ENCODE data around the gene MFAP4. TPM values are rescaled to one million over a fixed set of nuclear protein-coding genes. Genes with fewer than 3 reads are reported as not detected.
A peak's percentile ranks its signal among the peaks of the same experiment; 100 is the strongest.

MFAP4 gene
- total RNA-seq, 1 experiment from 2014 or later, result 1.5 TPM

DNA sequence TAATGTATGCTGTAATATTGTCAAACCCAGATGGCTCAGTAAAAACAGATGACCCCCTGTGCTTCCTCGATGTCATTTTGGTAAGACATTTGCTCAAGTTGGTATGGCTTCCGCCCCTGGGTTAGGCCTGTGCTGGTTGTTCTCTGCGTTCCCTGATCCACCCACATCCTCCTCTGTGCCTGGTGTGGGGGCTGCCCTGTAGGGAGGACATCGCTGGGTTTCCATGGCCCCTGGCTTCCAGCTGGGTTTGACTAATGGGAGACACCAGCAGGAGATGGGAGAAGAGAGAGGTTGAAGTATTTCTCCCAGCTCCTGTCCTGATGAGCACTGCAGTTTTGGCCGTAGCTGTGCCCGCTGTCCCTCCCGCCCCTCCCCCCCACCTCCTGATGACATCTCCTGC, 4.4 kb upstream of the MFAP4 start:
- H3K4me2 ChIP-seq (ENCODE audit: insufficient read depth, insufficient read length, low read length), result no peak overlapping the region
- TF ChIP-seq, protein P1, sequence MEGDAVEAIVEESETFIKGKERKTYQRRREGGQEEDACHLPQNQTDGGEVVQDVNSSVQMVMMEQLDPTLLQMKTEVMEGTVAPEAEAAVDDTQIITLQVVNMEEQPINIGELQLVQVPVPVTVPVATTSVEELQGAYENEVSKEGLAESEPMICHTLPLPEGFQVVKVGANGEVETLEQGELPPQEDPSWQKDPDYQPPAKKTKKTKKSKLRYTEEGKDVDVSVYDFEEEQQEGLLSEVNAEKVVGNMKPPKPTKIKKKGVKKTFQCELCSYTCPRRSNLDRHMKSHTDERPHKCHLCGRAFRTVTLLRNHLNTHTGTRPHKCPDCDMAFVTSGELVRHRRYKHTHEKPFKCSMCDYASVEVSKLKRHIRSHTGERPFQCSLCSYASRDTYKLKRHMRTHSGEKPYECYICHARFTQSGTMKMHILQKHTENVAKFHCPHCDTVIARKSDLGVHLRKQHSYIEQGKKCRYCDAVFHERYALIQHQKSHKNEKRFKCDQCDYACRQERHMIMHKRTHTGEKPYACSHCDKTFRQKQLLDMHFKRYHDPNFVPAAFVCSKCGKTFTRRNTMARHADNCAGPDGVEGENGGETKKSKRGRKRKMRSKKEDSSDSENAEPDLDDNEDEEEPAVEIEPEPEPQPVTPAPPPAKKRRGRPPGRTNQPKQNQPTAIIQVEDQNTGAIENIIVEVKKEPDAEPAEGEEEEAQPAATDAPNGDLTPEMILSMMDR (conservative IDR thresholded peaks at IDR 0.05), result no peak
- peaks cover 46 to 48% of the 10 kb centered on the region in 2 experiments for H3K4me1 Mint-ChIP-seq

More for the DNA sequence above, 4.4 kb upstream of the MFAP4 start:
- no peaks in the 10 kb centered on the region for H3K79me2 ChIP-seq (ENCODE audit: insufficient read depth, low read length)
- H3K27ac Mint-ChIP-seq, result 0 out of 7 replicates have a peak overlapping the region, but pooled peaks of 1 of the 3 experiments have one; percentile 63
- H3K14ac ChIP-seq (ENCODE audit: insufficient read depth, low read length), result 0 out of 2 replicates have a peak overlapping the region, but pooled peaks have one; percentile 58
- H3K9me3 ChIP-seq (ENCODE audit: control insufficient read depth, low read depth, low read length), result no peaks in the 10 kb centered on the region
- H3K79me1 ChIP-seq (ENCODE audit: insufficient read depth, low read depth, low read length, poor library complexity, severe bottlenecking), result no peaks in the 10 kb centered on the region
- no peak overlapping the region for H3T11ph ChIP-seq (ENCODE audit: low read length)
- H3K27ac ChIP-seq (ENCODE audit: insufficient read length, low read depth, low read length), result no peak overlapping the region
- H3K9me3 Mint-ChIP-seq, result peaks cover 0 to 2% of the 10 kb centered on the region in 2 experiments; a peak in 1 of 5 replicates
- H4K20me1 ChIP-seq (ENCODE audit: control insufficient read depth, insufficient read depth, insufficient read length), result no peaks in the 10 kb centered on the region
- H2BK12ac ChIP-seq (ENCODE audit: insufficient read length, low read depth, low read length), result no peak overlapping the region
- no peak overlapping the region for H2AFZ ChIP-seq (ENCODE audit: low read length)
- no peak overlapping the region for H4K5ac ChIP-seq (ENCODE audit: insufficient read length, low read depth, low read length)
- H3K4me1 ChIP-seq (ENCODE audit: insufficient read depth, low read length), result peaks cover 7% of the 10 kb centered on the region; the same call in 1 of the 2 replicates
- H3K23me2 ChIP-seq (ENCODE audit: insufficient read length, low read depth, low read length, poor library complexity, severe bottlenecking), result no peaks in the 10 kb centered on the region
- no peak overlapping the region for H3K56ac ChIP-seq (ENCODE audit: insufficient read length, low read depth, low read length)
- no peak overlapping the region for H4K91ac ChIP-seq (ENCODE audit: insufficient read length, low read depth, low read length)
- H3K9ac ChIP-seq (ENCODE audit: extremely low read depth, insufficient read length, low read length), result no peak overlapping the region
- no peak for DNase-seq
- H3K36me3 Mint-ChIP-seq (ENCODE audit: insufficient read depth in 1 of 3, low read depth in 3 of 3), result peaks cover 0 to under 1% (median 0%) of the 10 kb centered on the region in 3 experiments; a peak in 2 of 7 replicates
- no peak overlapping the region for H2BK20ac ChIP-seq (ENCODE audit: low read depth, low read length, poor library complexity, severe bottlenecking)
- H4K8ac ChIP-seq (replicated peaks; ENCODE audit: insufficient read length, low read depth, low read length), result no peak overlapping the region
- H3K4ac ChIP-seq (ENCODE audit: low read depth, low read length), result no peak overlapping the region
- no peak overlapping the region for H3K23ac ChIP-seq (ENCODE audit: insufficient read length, low read depth, low read length)
- H2AK5ac ChIP-seq (ENCODE audit: insufficient read length, low read length), result no peak overlapping the region
- H3K4me3 Mint-ChIP-seq, result no peak overlapping the region; a peak in 1 of 5 replicates
- no peak overlapping the region for H2BK15ac ChIP-seq (ENCODE audit: low read depth, low read length)
- H3K18ac ChIP-seq (ENCODE audit: insufficient read length, low read depth, low read length), result peak overlapping the region; percentile 23
- H3K27me3 ChIP-seq (ENCODE audit: insufficient read depth, low read length), result no peaks in the 10 kb centered on the region
- no peaks in the 10 kb centered on the region for H3K27me3 Mint-ChIP-seq (ENCODE audit: low read depth)
- H2BK5ac ChIP-seq (ENCODE audit: insufficient read length, low read length), result no peak overlapping the region
- H2BK120ac ChIP-seq (ENCODE audit: low read depth, low read length, poor library complexity, severe bottlenecking), result no peak overlapping the region
- WGBS (ENCODE audit: extremely low coverage, insufficient read length, low lambda C conversion rate), result no CpG with 5 or more reads among the region's 7 CpGs

Data from H9 (cell line).